Measurements from ENCODE around the gene ZNF668. TPM values are rescaled to one million over a fixed set of nuclear protein-coding genes. Genes with fewer than 3 reads are reported as not detected.

The ZNF668 gene
- polyA plus RNA-seq, 1 of the 3 experiments (the other 2 are of a cell fraction) = 13.6 TPM

DNA sequence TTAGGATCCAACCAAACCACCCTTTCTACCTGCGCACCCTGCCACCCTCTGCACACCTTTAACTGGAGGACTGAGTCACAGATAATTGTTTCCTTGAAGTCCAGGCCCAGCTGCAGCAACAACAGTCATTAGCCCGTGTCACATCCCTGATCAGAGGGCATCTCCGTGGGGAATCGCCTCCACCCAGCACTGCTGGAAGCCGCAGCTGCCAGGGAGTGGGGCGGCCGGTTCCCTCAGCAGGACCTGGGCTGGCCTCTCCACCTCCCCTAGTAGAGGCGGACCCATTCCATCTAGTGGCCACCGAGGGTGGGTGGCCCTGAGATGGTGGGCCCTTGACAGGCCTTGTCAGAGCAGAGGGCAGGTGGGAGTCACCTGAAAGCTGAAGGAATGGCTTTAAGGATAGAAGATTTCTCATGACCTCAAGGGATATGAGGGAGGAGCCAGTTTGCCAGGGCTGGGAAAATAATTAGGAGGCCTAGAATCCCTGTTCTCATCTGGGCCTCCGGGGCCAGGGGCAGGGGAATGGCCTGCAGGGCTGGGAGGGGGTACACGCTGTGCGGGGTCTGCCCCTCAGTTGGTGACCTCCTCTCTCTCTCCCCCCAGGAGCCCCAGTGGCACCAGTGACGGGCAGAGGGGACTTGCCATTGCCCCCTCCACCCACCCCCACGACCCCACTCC, 8.5 kb upstream of the ZNF668 start:
- ChIA-PET CTCF (no interaction called here), POLR2A (interaction anchor here (0.7 kb wide), 1 partner anchor 11 kb away, joined by 3 read pairs; no protein-coding TSS in a partner anchor)
- DNase-seq = no peak
- no peaks in the 10 kb centered on the region for H3K27me3 ChIP-seq (ENCODE audit: insufficient read depth)
- H4K20me1 ChIP-seq (ENCODE audit: insufficient read depth) = peaks cover 12% of the 10 kb centered on the region; the same call in 1 of the 2 replicates
- H3K4me1 ChIP-seq (ENCODE audit: control insufficient read depth in 1 of 2, insufficient read depth in 2 of 2, low read depth in 1 of 2, low read length in 1 of 2) = no peaks in the 10 kb centered on the region; a peak in 1 of 4 replicates
- no peaks in the 10 kb centered on the region for H3K9me2 ChIP-seq
- no peak overlapping the region for H2AFZ ChIP-seq (ENCODE audit: low read depth)
- H3K4me2 ChIP-seq = no peak overlapping the region
- H3K27ac ChIP-seq (ENCODE audit: low read depth in 2 of 2, low read length in 1 of 2) = no peak overlapping the region
- TF ChIP-seq GABPA (IDR thresholded peaks at IDR 0.05; ENCODE audit: low read depth) (no peak), FOSL2 (IDR thresholded peaks at IDR 0.05; ENCODE audit: borderline replicate concordance, low read depth) (no peak), RXRA (IDR thresholded peaks at IDR 0.05; ENCODE audit: borderline replicate concordance, low read depth) (no peak), YY1 (IDR thresholded peaks at IDR 0.05; ENCODE audit: low read depth) (no peak), TAF1 (IDR thresholded peaks at IDR 0.05; ENCODE audit: borderline replicate concordance, low read depth, low read length) (no peak), TEAD4 (IDR thresholded peaks at IDR 0.05; ENCODE audit: borderline replicate concordance, insufficient read depth) (no peak), EP300 (IDR thresholded peaks at IDR 0.05; ENCODE audit: borderline replicate concordance in 1 of 2, low read depth in 1 of 2, low read length in 1 of 2) (no peak), EZH2phosphoT487 (IDR thresholded peaks at IDR 0.05; ENCODE audit: borderline replicate concordance, low read depth) (no peak), NFIC (IDR thresholded peaks at IDR 0.05; ENCODE audit: borderline replicate concordance) (no peak), ELF1 (IDR thresholded peaks at IDR 0.05) (no peak)
- 80% methylated on average over 10 of the region's 14 CpGs for WGBS (ENCODE audit: low lambda C conversion rate)
- peaks cover 24 to 62% of the 10 kb centered on the region in 2 experiments for H3K36me3 ChIP-seq (replicated peaks in 1 of 2; ENCODE audit: control insufficient read depth in 1 of 2, insufficient read depth in 2 of 2, low read length in 1 of 2)
- H3K4me3 ChIP-seq (ENCODE audit: low read depth in 2 of 2, low read length in 1 of 2) = no peak overlapping the region
- H3K79me2 ChIP-seq (ENCODE audit: insufficient read depth) = peaks cover 44% of the 10 kb centered on the region; the same call in 1 of the 2 replicates
- no peaks in the 10 kb centered on the region for H3K9me3 ChIP-seq
- no peaks in the 10 kb centered on the region for H3F3A ChIP-seq (replicated peaks; ENCODE audit: insufficient read depth)
- H3K9ac ChIP-seq = no peak overlapping the region

- 81% methylated on average over 15 of the region's 26 CpGs for WGBS (ENCODE audit: low lambda C conversion rate)
- H3K36me3 ChIP-seq (replicated peaks in 1 of 2; ENCODE audit: control insufficient read depth in 1 of 2, insufficient read depth in 2 of 2, low read length in 1 of 2) = peaks cover 28 to 68% of the 10 kb centered on the region in 2 experiments
- CTCF ChIA-PET = interaction anchor here (1.1 kb wide), 1 partner anchor 129 kb away, joined by 4 read pairs; no protein-coding TSS in a partner anchor
Observed at GRCh38 chr16:31081428-31082351, 7.7 kb upstream of the ZNF668 start.

More at GRCh38 chr16:31081428-31082351, 7.7 kb upstream of the ZNF668 start:
- Histone ChIP-seq H2AFZ (ENCODE audit: low read depth) (no peak overlapping the region), H3K9me3 (no peaks in the 10 kb centered on the region), H3K4me3 (ENCODE audit: low read depth in 2 of 2, low read length in 1 of 2) (no peak overlapping the region), H3K27ac (ENCODE audit: low read depth in 2 of 2, low read length in 1 of 2) (no peak overlapping the region), H3K9me2 (no peaks in the 10 kb centered on the region), H3K27me3 (ENCODE audit: insufficient read depth) (no peaks in the 10 kb centered on the region), H3F3A (replicated peaks; ENCODE audit: insufficient read depth) (no peaks in the 10 kb centered on the region), H4K20me1 (ENCODE audit: insufficient read depth) (peaks cover 12% of the 10 kb centered on the region; the same call in 1 of the 2 replicates), H3K79me2 (ENCODE audit: insufficient read depth) (peaks cover 52% of the 10 kb centered on the region; the same call in 1 of the 2 replicates), H3K4me2 (no peak overlapping the region; the same call in 1 of the 2 replicates), H3K9ac (no peak overlapping the region), H3K4me1 (ENCODE audit: control insufficient read depth in 1 of 2, insufficient read depth in 2 of 2, low read depth in 1 of 2, low read length in 1 of 2) (no peaks in the 10 kb centered on the region; a peak in 1 of 4 replicates)
- TF ChIP-seq CHD2 (IDR thresholded peaks at IDR 0.05; ENCODE audit: low read length, partially characterized antibody) (no peak), NFIC (IDR thresholded peaks at IDR 0.05; ENCODE audit: borderline replicate concordance) (no peak), POLR2AphosphoS5 (IDR thresholded peaks at IDR 0.05; ENCODE audit: low read depth, low read length) (0 out of 2 replicates have a peak, but pooled peaks have one; percentile 3), GABPA (IDR thresholded peaks at IDR 0.05; ENCODE audit: low read depth) (no peak), SIN3A (IDR thresholded peaks at IDR 0.05; ENCODE audit: borderline replicate concordance, low read depth, low read length) (no peak)
- no peak for DNase-seq
- POLR2A ChIA-PET = no interaction called here

All from SK-N-SH (cell line).